ENCODE data around the gene OBP2B. TPM values are rescaled to one million over a fixed set of nuclear protein-coding genes. Genes with fewer than 3 reads are reported as not detected.

Gene OBP2B
- total and polyA plus RNA-seq, 2 experiments from 2014 or later = not detected

GRCh38 chr9:133224762-133225161 is 15.7 kb upstream of the OBP2B start:
- H2AFZ ChIP-seq = no peak overlapping the region
- no peaks in the 10 kb centered on the region for H3K79me2 ChIP-seq (replicated peaks; ENCODE audit: insufficient read depth)
- H3K27ac ChIP-seq (ENCODE audit: low read depth) = no peak overlapping the region
- no peak overlapping the region for H3K4me3 ChIP-seq
- Mint-ChIP-seq H3K9me3 (no peaks in the 10 kb centered on the region; the same call in 2 of the 3 replicates), H3K36me3 (ENCODE audit: low read depth) (no peaks in the 10 kb centered on the region), H3K4me3 (no peak overlapping the region), H3K27me3 (ENCODE audit: insufficient read depth, low read depth, poor library complexity) (peaks cover 19% of the 10 kb centered on the region), H3K4me1 (peaks cover 3% of the 10 kb centered on the region; the same call in 2 of the 3 replicates), H3K27ac (no peak overlapping the region)
- no peaks in the 10 kb centered on the region for H3K9me2 ChIP-seq (ENCODE audit: insufficient read depth)
- H3K4me2 ChIP-seq = no peak overlapping the region
- no peaks in the 10 kb centered on the region for H4K20me1 ChIP-seq (replicated peaks; ENCODE audit: insufficient read depth)
- DNase-seq (ENCODE audit: low spot score) (no peak), ATAC-seq (no peak)
- no peaks in the 10 kb centered on the region for H3K27me3 ChIP-seq (ENCODE audit: insufficient read depth)
- no peaks in the 10 kb centered on the region for H3K4me1 ChIP-seq (ENCODE audit: insufficient read depth)
- no peaks in the 10 kb centered on the region for H3K36me3 ChIP-seq (ENCODE audit: insufficient read depth)
- H3F3A ChIP-seq (replicated peaks; ENCODE audit: low read depth) = no peaks in the 10 kb centered on the region
- no peak for TF ChIP-seq ETS1 (IDR thresholded peaks at IDR 0.05)
- no peak for TF ChIP-seq CTCF (conservative IDR thresholded peaks at IDR 0.05; ENCODE audit: low read depth in 2 of 2)
- TF ChIP-seq JUNB (IDR thresholded peaks at IDR 0.05; ENCODE audit: unreplicated experiment) = no peak
- TF ChIP-seq POLR2AphosphoS5 (IDR thresholded peaks at IDR 0.05; ENCODE audit: low read depth) = no peak
- TF ChIP-seq ZNF331 (CRISPR knock-in tag; IDR thresholded peaks at IDR 0.05; ENCODE audit: low read depth) = no peak
- no peak for TF ChIP-seq EZH2 (IDR thresholded peaks at IDR 0.05; ENCODE audit: low read depth, unreplicated experiment)
- TF ChIP-seq ZNF462 (CRISPR knock-in tag; IDR thresholded peaks at IDR 0.05) = no peak
- no peak for TF ChIP-seq REST (IDR thresholded peaks at IDR 0.05; ENCODE audit: unreplicated experiment)
- no peak for TF ChIP-seq CREB1 (CRISPR knock-in tag; IDR thresholded peaks at IDR 0.05; ENCODE audit: low read depth)
- no peak for TF ChIP-seq EZH2phosphoT487 (IDR thresholded peaks at IDR 0.05; ENCODE audit: unreplicated experiment)
- TF ChIP-seq NANOG (IDR thresholded peaks at IDR 0.05; ENCODE audit: borderline replicate concordance) = no peak
- TF ChIP-seq ZNF114 (CRISPR knock-in tag; IDR thresholded peaks at IDR 0.05) = no peak
- TF ChIP-seq STAT1 (IDR thresholded peaks at IDR 0.05; ENCODE audit: unreplicated experiment) = no peak

Data from GM23338 (cell line).